SK-N-MC (cell line): ENCODE data around the gene COQ7.

Source experiments
- DNase-seq: peaks from one replicate; pipeline ENCODE4 v3.0.0-alpha.2; 2011; ENCODE audit warnings: low read depth, low spot score
- H3K27ac ChIP-seq: fragments of 200-600 bp; sonication (generic); 2 replicates; pipeline ENCODE4 v1.5.1; 2016; ENCODE audit warnings: mixed run types
- H3K36me3 ChIP-seq: fragments of 200-600 bp; sonication (generic); 2 replicates; pipeline ENCODE4 v1.6.1; 2017; ENCODE audit warnings: antibody characterized with exemption, low read length, mixed read lengths; ENCODE audit not compliant: insufficient read depth
- H3K4me3 ChIP-seq: fragments of 200-600 bp; sonication (generic); 2 replicates; pipeline ENCODE4 v1.5.1; 2016
- H3K9ac ChIP-seq: fragments of 200-600 bp; sonication (generic); 2 replicates; pipeline ENCODE4 v1.8.0; 2017; ENCODE audit warnings: mixed run types, mixed read lengths; ENCODE audit not compliant: insufficient read length
- H3K9me3 ChIP-seq: fragments of 200-600 bp; sonication (generic); 2 replicates; pipeline ENCODE4 v1.6.1; 2017; ENCODE audit warnings: low read depth, mild to moderate bottlenecking, antibody characterized with exemption, low read length, moderate library complexity, mixed read lengths
- EZH2 ChIP-seq: fragments of 200-600 bp; sonication (generic); IDR thresholded peaks from one replicate; pipeline ENCODE4 v1.6.1; 2017; ENCODE audit warnings: antibody characterized with exemption
- FOXP2 ChIP-seq: optimal IDR thresholded peaks from 2 replicates; pipeline ENCODE3; 2011; ENCODE audit warnings: mild to moderate bottlenecking, moderate library complexity; ENCODE audit not compliant: insufficient read depth; ENCODE audit errors: extremely low read length, control extremely low read depth
- POLR2AphosphoS5 ChIP-seq: IDR thresholded peaks from 2 replicates; pipeline ENCODE4 v1.6.1; 2012; ENCODE audit warnings: mild to moderate bottlenecking, low read depth, low read length, borderline replicate concordance

Gene COQ7

GRCh38 chr16:19044769-19045168 is 22.6 kb upstream of the COQ7 start:
- Histone ChIP-seq H3K27ac (no peak overlapping the region), H3K9ac (no peak overlapping the region), H3K4me3 (no peak overlapping the region), H3K9me3 (no peaks in the 10 kb centered on the region), H3K36me3 (no peaks in the 10 kb centered on the region)
- TF ChIP-seq FOXP2 = no peak
- TF ChIP-seq POLR2AphosphoS5 = no peak
- DNase-seq = no peak

GRCh38 chr16:19046062-19046461 is 21.4 kb upstream of the COQ7 start:
- no peak for DNase-seq
- Histone ChIP-seq H3K4me3 (no peak overlapping the region), H3K27ac (no peak overlapping the region), H3K9ac (no peak overlapping the region), H3K9me3 (no peaks in the 10 kb centered on the region), H3K36me3 (no peaks in the 10 kb centered on the region)
- TF ChIP-seq FOXP2 (no peak), POLR2AphosphoS5 (no peak), EZH2 (no peak)

DNA sequence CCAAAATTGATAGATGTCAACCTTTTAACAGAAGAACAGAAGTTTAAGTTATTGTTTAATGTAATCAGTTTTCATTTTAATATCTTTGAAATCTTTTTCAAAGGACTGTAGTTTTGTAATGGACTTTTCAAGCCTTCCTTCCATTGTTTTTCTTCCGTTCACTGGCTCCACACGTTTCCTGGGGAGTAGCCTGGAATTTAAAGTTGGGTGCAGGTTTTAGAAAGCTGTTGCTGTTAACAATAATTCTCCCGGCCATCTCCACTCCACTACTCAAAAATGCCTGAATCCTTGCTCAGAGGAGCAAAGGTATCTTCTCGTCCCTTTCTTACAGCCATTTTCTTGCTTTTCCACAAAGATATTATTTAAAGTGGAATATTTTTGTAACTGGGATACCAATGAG is 4.7 kb upstream of the COQ7 start:
- Histone ChIP-seq H3K9me3 (no peaks in the 10 kb centered on the region), H3K9ac (no peak overlapping the region), H3K4me3 (no peak overlapping the region), H3K27ac (no peak overlapping the region), H3K36me3 (no peaks in the 10 kb centered on the region)
- TF ChIP-seq FOXP2 = no peak
- TF ChIP-seq POLR2AphosphoS5 = no peak
- no peak for TF ChIP-seq EZH2
- DNase-seq = no peak

DNA sequence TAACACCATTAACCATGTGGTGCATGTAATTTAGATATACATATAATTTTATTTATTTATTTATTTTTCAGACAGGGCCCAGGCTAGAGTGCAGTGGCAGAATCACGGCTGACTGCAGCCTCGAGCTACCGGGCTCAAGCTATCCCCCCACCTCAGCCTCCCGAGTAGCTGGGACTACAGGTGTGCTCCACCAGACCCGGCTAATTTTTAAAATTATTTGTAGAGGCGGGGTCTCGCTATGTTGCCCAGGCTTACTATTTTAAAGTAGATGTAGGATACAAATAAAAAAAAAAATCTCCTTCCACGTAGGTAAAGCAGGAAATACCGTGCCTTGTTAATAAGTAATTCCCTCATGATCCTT is 446 bp upstream of the COQ7 start:
- H3K9me3 ChIP-seq = no peaks in the 10 kb centered on the region
- no peak overlapping the region for H3K9ac ChIP-seq
- no peak for DNase-seq
- peak overlapping the region; percentile 98 for H3K4me3 ChIP-seq
- no peak for TF ChIP-seq POLR2AphosphoS5
- TF ChIP-seq EZH2 = no peak
- TF ChIP-seq FOXP2 = no peak
- H3K36me3 ChIP-seq = peaks cover 3% of the 10 kb centered on the region; the same call in 1 of the 2 replicates
- 0 out of 2 replicates have a peak overlapping the region, but pooled peaks have one; percentile 19 for H3K27ac ChIP-seq

- DNase-seq = no peak
- peaks cover 7% of the 10 kb centered on the region; the same call in 1 of the 2 replicates for H3K36me3 ChIP-seq
- H3K27ac ChIP-seq = peak overlapping the region; percentile 95; the same call in 1 of the 2 replicates
- no peaks in the 10 kb centered on the region for H3K9me3 ChIP-seq
- TF ChIP-seq FOXP2 = no peak
- TF ChIP-seq POLR2AphosphoS5 = no peak
- no peak for TF ChIP-seq EZH2
- peak overlapping the region; percentile 98 for H3K4me3 ChIP-seq
- peak overlapping the region; percentile 97 for H3K9ac ChIP-seq
These were observed 912 bp downstream of the COQ7 start for GRCh38 chr16:19068237-19068815.

DNA sequence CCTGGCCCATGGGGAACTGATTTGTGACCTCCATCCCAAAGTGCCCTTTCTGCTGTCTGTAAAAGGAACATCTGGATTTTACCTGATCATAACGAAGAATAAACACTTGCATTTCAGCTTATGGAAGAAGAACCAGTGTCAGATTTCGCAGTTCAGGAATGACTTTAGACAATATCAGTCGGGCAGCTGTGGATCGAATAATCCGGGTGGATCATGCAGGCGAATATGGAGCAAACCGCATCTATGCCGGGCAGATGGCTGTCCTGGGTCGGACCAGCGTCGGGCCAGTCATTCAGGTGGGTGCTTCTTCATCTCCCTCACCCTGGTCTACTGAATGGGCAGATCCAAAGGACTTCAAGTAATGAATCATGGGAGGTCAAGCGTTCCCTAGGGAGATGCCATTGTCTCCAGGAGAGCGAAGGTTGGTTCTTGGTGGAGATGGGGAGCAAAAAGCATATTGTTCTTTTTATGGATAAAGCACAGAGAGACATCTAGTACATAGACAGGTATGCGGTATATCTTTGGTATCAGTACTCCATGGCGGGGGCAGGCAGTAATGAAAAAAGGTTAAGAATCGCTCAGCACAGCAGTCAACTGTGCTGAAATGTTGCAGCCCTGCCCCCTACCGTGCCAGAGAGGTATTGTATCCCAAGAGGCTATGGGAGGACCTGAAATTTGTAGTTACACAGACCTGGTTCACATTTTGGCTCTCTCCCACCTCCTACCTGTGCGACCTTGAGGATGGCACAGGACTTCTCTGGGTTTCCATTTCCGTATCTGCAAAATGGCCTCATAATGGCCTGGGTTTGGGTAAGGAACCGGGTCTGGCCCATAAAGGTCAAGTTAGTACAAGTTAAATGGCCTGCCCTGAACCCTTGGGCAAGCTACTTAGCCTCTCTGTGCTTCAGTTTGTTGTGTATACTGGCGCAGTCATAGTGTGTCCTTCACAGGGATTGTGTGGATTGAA is 4.7 kb downstream of the COQ7 start:
- Histone ChIP-seq H3K36me3 (peaks cover 7% of the 10 kb centered on the region; the same call in 1 of the 2 replicates), H3K9ac (no peak overlapping the region), H3K9me3 (no peaks in the 10 kb centered on the region), H3K27ac (no peak overlapping the region), H3K4me3 (no peak overlapping the region)
- TF ChIP-seq POLR2AphosphoS5 = no peak
- no peak for TF ChIP-seq EZH2
- TF ChIP-seq FOXP2 = no peak
- DNase-seq = no peak

DNA sequence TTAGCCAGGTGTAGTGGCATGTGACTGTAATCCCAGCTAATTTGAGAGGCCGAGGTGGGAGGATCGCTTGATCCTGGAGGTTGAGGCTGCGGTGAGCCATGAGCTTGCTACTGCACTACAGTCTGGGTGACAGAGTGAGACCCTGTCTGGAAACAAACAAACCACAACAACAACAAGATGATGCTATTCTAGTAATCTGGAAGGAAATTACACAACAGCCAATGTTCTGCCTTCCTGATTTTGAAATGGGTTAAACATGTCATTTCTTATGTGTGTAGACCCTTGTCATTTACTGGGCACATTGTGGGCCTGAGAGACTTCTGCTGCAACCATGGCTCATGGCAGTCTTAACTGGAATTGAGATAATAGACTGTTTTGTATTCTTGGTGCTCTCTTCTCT is 5.9 kb downstream of the COQ7 start:
- H3K4me3 ChIP-seq = no peak overlapping the region
- DNase-seq = no peak
- peaks cover 7% of the 10 kb centered on the region; the same call in 1 of the 2 replicates for H3K36me3 ChIP-seq
- no peak overlapping the region for H3K27ac ChIP-seq
- H3K9ac ChIP-seq = no peak overlapping the region
- no peaks in the 10 kb centered on the region for H3K9me3 ChIP-seq
- TF ChIP-seq EZH2 (no peak), POLR2AphosphoS5 (no peak), FOXP2 (no peak)

DNA sequence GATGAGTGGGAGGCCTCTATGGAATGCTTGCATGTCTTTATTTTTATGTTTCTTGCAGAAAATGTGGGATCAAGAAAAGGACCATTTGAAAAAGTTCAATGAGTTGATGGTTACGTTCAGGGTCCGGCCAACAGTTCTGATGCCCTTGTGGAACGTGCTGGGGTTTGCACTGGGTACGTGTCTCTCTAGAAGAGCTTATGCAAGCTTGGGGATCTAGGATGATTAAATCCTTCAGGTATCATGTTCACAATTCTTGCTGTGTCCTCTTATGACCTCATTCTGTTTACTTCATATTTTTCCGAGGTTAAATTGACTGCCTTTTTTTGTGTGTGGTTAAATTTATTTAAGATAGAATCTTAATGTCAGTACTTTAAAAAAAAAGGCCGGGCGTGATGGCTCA is 6.4 kb downstream of the COQ7 start:
- Histone ChIP-seq H3K9me3 (no peaks in the 10 kb centered on the region), H3K36me3 (peaks cover 9% of the 10 kb centered on the region; the same call in 1 of the 2 replicates), H3K9ac (no peak overlapping the region), H3K4me3 (no peak overlapping the region), H3K27ac (no peak overlapping the region)
- no peak for DNase-seq
- TF ChIP-seq POLR2AphosphoS5 = no peak
- no peak for TF ChIP-seq FOXP2
- TF ChIP-seq EZH2 = no peak

DNA sequence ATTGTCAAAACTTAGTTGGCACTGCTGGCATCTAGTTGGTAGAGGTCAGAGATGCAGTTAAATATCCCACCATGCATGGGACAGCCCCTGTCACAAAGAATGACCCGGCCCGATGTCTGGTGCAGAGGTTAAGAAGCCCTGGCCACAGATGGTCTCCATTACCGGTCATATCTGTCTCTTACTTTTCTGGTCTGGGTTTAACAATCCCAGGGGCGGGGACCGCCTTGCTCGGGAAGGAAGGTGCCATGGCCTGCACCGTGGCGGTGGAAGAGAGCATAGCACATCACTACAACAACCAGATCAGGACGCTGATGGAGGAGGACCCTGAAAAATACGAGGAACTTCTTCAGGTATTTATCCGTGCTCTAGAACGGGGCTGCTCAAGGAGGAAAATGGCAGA is 8.1 kb downstream of the COQ7 start:
- DNase-seq = no peak
- Histone ChIP-seq H3K9me3 (no peaks in the 10 kb centered on the region), H3K4me3 (no peak overlapping the region), H3K27ac (no peak overlapping the region), H3K9ac (no peak overlapping the region), H3K36me3 (peaks cover 12% of the 10 kb centered on the region; the same call in 1 of the 2 replicates)
- TF ChIP-seq FOXP2 (no peak), POLR2AphosphoS5 (no peak), EZH2 (no peak)
